Naive B cell (primary cell): ENCODE results near the gene STAU1. TPM values are rescaled to one million over a fixed set of nuclear protein-coding genes. Genes with fewer than 3 reads are reported as not detected.
"Not testable (repeated sequence)": the region's sequence is repeated elsewhere in the genome, so short reads cannot be mapped to it uniquely, and the experiment has no call there.

Source experiments
- ATAC-seq, 2 donors: fragments of 150-1000 bp; cut with Tn5 transposase; 2 replicates each; pipeline ENCODE4 v1.10.0; 2021; ENCODE audit warnings: low read depth in 2 of 2, mild to moderate bottlenecking in 2 of 2, moderate library complexity in 2 of 2
- DNase-seq: peaks from one replicate; pipeline ENCODE4 v3.0.0; 2022
- H3K27ac Mint-ChIP-seq, 6 donors: one replicate each; pipeline ENCODE4 v1.8.0; 2020 to 2022; ENCODE audit warnings: mild to moderate bottlenecking in 6 of 6, mixed read lengths in 6 of 6, moderate library complexity in 5 of 6, inconsistent platforms in 2 of 6
- H3K27me3 Mint-ChIP-seq, 3 donors: one replicate each; pipeline ENCODE4 v1.8.0; 2021 to 2022; ENCODE audit warnings: mixed read lengths in 3 of 3, mild to moderate bottlenecking in 1 of 3
- H3K36me3 Mint-ChIP-seq, 2 donors: one replicate each; pipeline ENCODE4 v1.8.0; 2020 to 2022; ENCODE audit warnings: mixed read lengths in 2 of 2, inconsistent platforms in 1 of 2, mild to moderate bottlenecking in 1 of 2
- H3K4me1 Mint-ChIP-seq, 3 donors: one replicate each; pipeline ENCODE4 v1.8.0; 2020 to 2022; ENCODE audit warnings: mixed read lengths in 3 of 3, inconsistent platforms in 1 of 3, mild to moderate bottlenecking in 1 of 3, moderate library complexity in 1 of 3
- H3K4me3 Mint-ChIP-seq, 8 donors: one replicate each; pipeline ENCODE4 v1.8.0; 2020 to 2022; ENCODE audit warnings: mild to moderate bottlenecking in 8 of 8, mixed read lengths in 8 of 8, moderate library complexity in 8 of 8, inconsistent platforms in 2 of 8
- H3K9me3 Mint-ChIP-seq, 7 donors: one replicate each; pipeline ENCODE4 v1.8.0; 2020 to 2022; ENCODE audit warnings: mixed read lengths in 7 of 7, mild to moderate bottlenecking in 5 of 7, inconsistent platforms in 2 of 7, moderate library complexity in 1 of 7
- polyA plus RNA-seq, 6 donors: library from polyadenylated mRNA; unstranded; fragments of 300-500 nt; fragmentation: Illumina TruSeq; gene quantifications; one replicate each; pipeline ENCODE4 v1.2.3, GENCODE V29; 2021; ENCODE audit warnings: low read depth in 6 of 6

Gene STAU1
- polyA plus RNA-seq, 6 donors from 2014 or later: 26.1 to 42.9 (median 31.3) TPM

DNA sequence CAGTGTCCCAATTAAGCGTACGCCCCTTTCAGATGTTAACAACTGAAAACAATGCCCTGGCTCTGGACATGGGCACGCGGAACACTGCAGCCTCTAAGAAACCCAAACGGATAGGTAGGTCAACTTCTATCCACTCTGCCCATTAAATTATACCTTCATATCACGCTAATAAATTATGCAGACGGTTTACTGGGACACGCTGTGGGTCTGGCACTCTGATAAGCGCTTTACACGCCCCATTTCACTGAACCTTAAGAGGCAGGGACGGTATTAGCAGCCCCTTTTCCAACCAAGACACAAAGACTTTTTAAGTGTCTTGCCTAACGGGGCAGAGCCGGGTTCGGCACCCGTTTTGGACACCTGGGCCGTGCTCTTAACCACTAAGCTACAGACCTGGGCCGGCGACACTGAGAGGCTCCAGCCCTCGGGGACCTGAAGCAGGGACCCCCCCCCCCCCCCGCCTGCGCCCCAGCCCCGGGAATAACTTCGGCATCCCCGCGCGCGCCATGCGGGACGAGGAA, 744 bp downstream of the STAU1 start:
- ATAC-seq (peak in 1 of 2 donors; percentile 4), DNase-seq (peak; percentile 23)
- peaks cover 0 to 6% (median 0%) of the 10 kb centered on the region in 3 donors for H3K27me3 Mint-ChIP-seq
- H3K36me3 Mint-ChIP-seq: no peaks in the 10 kb centered on the region
- peak overlapping the region; percentile 77 to 98 (median 92) for H3K4me3 Mint-ChIP-seq
- H3K4me1 Mint-ChIP-seq: peaks cover 26 to 37% (median 35%) of the 10 kb centered on the region in 3 donors
- peak overlapping the region in 5 of 6 donors; percentile 76 to 96 (median 90) for H3K27ac Mint-ChIP-seq
- no peaks in the 10 kb centered on the region for H3K9me3 Mint-ChIP-seq

DNA sequence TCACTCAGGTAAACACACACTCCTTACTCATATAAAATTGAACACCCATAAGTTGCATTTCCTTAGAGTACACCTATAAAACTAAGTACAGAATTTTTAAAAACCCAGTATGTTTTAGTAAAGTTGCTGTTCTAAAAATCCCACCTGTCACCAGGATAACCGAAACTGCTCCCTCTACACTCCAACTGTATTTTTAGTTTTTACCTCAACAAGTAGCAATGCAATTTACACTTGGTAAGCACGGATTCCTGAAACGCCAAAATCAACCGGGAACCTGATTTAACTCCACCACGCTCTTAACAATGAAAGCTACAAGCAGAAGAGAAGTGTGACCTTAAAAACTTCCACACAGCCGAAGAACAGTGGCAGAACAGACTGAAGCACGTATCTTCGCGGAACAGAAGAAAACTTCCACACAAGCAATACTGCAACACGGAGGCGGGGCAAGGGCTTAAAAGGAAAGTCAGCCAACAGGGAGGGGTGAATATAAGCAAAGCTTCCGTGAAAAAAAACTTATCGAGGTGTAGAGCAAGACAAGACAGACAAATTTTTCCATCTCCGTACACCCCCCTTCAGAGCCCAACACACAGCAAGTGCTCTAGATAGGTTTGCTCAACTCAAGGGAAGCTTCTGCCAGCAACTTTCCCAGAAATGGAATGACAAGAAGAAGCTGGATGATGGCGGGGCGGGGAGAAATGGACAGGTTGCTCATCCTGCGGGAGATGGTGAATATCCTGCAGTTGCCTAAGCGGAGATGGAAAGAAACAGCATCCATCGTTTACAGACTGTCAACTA, 1.4 kb downstream of the STAU1 start:
- Mint-ChIP-seq H3K4me1 (peaks cover 26 to 41% (median 40%) of the 10 kb centered on the region in 3 donors), H3K36me3 (no peaks in the 10 kb centered on the region), H3K27me3 (peaks cover 0 to 6% (median 0%) of the 10 kb centered on the region in 3 donors)

GRCh38 chr20:49185071-49185761, 2.9 kb downstream of the STAU1 start:
- Mint-ChIP-seq H3K9me3 (no peaks in the 10 kb centered on the region), H3K27me3 (peaks cover 0 to 6% (median 0%) of the 10 kb centered on the region in 3 donors), H3K4me3 (peak overlapping the region in 4 of 8 donors; percentile 5 to 64 (median 23)), H3K27ac (peak overlapping the region in 3 of 6 donors; percentile 3 to 55 (median 19)), H3K4me1 (peaks cover 35 to 56% (median 52%) of the 10 kb centered on the region in 3 donors), H3K36me3 (no peaks in the 10 kb centered on the region)
- DNase-seq (no peak), ATAC-seq (no peak)

More for the DNA sequence above, 1.4 kb downstream of the STAU1 start:
- Mint-ChIP-seq H3K4me3 (peak overlapping the region; percentile 77 to 98 (median 92)), H3K9me3 (no peaks in the 10 kb centered on the region), H3K27ac (peak overlapping the region; percentile 25 to 96 (median 90))
- peak; percentile 33 for DNase-seq
- no peak for ATAC-seq

GRCh38 chr20:49184691-49185070, 3.5 kb downstream of the STAU1 start:
- ATAC-seq (no peak), DNase-seq (no peak)
- Mint-ChIP-seq H3K9me3 (no peaks in the 10 kb centered on the region), H3K27me3 (peaks cover 0 to 3% (median 0%) of the 10 kb centered on the region in 3 donors), H3K27ac (peak overlapping the region in 1 of 6 donors; percentile 55), H3K4me3 (peak overlapping the region in 2 of 8 donors; percentile 5 to 64), H3K4me1 (peaks cover 41 to 61% (median 58%) of the 10 kb centered on the region in 3 donors), H3K36me3 (no peaks in the 10 kb centered on the region)

- not testable (repeated sequence) for ATAC-seq, H3K36me3 Mint-ChIP-seq, H3K27ac Mint-ChIP-seq, DNase-seq, H3K9me3 Mint-ChIP-seq, H3K27me3 Mint-ChIP-seq
- H3K4me1 Mint-ChIP-seq: peaks cover 45 to 67% (median 63%) of the 10 kb centered on the region in 3 donors
- H3K4me3 Mint-ChIP-seq: peak overlapping the region in 3 of 8 donors; percentile 47 to 64 (median 52)
These were observed 4.0 kb downstream of the STAU1 start for GRCh38 chr20:49184084-49184501.

- H3K4me3 Mint-ChIP-seq: peak overlapping the region in 1 of 8 donors; percentile 66
- H3K27ac Mint-ChIP-seq: no peak overlapping the region
- no peaks in the 10 kb centered on the region for H3K27me3 Mint-ChIP-seq
- DNase-seq (no peak), ATAC-seq (no peak)
- no peaks in the 10 kb centered on the region for H3K36me3 Mint-ChIP-seq
- H3K9me3 Mint-ChIP-seq: no peaks in the 10 kb centered on the region
- H3K4me1 Mint-ChIP-seq: peaks cover 42 to 68% (median 59%) of the 10 kb centered on the region in 3 donors
These were observed 4.7 kb downstream of the STAU1 start for GRCh38 chr20:49183444-49183843.

- no peak for ATAC-seq
These were observed 6.8 kb downstream of the STAU1 start for GRCh38 chr20:49181265-49181877.

GRCh38 chr20:49179368-49180277, 8.5 kb downstream of the STAU1 start:
- Mint-ChIP-seq H3K9me3 (no peaks in the 10 kb centered on the region), H3K27ac (peak overlapping the region in 4 of 6 donors; percentile 6 to 67 (median 36)), H3K4me3 (no peak overlapping the region), H3K4me1 (peaks cover 29 to 63% (median 36%) of the 10 kb centered on the region in 3 donors), H3K27me3 (no peaks in the 10 kb centered on the region), H3K36me3 (no peaks in the 10 kb centered on the region)
- no peak for DNase-seq
- peak; percentile 32 to 46 for ATAC-seq

More at GRCh38 chr20:49181265-49181877, 6.8 kb downstream of the STAU1 start:
- no peak for DNase-seq
- Mint-ChIP-seq H3K4me3 (no peak overlapping the region), H3K9me3 (no peaks in the 10 kb centered on the region), H3K27me3 (no peaks in the 10 kb centered on the region), H3K36me3 (no peaks in the 10 kb centered on the region), H3K27ac (peak overlapping the region in 4 of 6 donors; percentile 43 to 80 (median 54)), H3K4me1 (peaks cover 30 to 67% (median 46%) of the 10 kb centered on the region in 3 donors)

DNA sequence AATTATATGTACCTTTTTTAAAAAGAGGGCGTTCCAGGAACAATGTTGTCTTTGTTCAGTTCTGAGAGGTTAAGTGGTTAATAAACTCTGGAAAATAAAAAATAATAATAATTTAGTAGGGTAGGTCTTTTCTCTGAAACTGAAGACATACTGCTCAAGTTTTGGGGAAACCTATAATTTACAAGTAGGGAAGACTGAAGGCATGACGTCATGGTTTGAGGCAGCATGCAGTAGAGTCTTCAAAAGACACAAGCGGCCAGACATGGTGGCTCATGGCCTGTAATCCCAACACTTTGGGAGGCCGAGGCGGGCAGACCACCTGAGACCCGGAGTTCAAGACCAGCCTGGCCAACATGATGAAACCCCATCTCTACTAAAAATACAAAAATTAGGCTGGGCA, 14.0 kb downstream of the STAU1 start:
- DNase-seq: no peak
- Mint-ChIP-seq H3K27ac (peak overlapping the region in 1 of 6 donors; percentile 70), H3K27me3 (no peaks in the 10 kb centered on the region), H3K4me3 (no peak overlapping the region), H3K36me3 (peaks cover 0 to 10% of the 10 kb centered on the region in 2 donors), H3K4me1 (peaks cover 4 to 25% (median 5%) of the 10 kb centered on the region in 3 donors), H3K9me3 (no peaks in the 10 kb centered on the region)
- ATAC-seq: no peak

GRCh38 chr20:49172413-49172812, 15.7 kb downstream of the STAU1 start:
- Mint-ChIP-seq H3K4me1 (peaks cover 8 to 22% (median 9%) of the 10 kb centered on the region in 3 donors), H3K9me3 (no peaks in the 10 kb centered on the region), H3K27me3 (no peaks in the 10 kb centered on the region), H3K27ac (peak overlapping the region in 2 of 6 donors; percentile 23 to 38), H3K36me3 (peaks cover 0 to 10% of the 10 kb centered on the region in 2 donors), H3K4me3 (no peak overlapping the region)
- no peak for DNase-seq
- ATAC-seq: no peak

GRCh38 chr20:49171909-49172308, 16.2 kb downstream of the STAU1 start:
- no peak overlapping the region for H3K4me3 Mint-ChIP-seq
- H3K9me3 Mint-ChIP-seq: no peaks in the 10 kb centered on the region
- ATAC-seq (no peak), DNase-seq (no peak)
- H3K4me1 Mint-ChIP-seq: peaks cover 11 to 26% (median 12%) of the 10 kb centered on the region in 3 donors
- no peaks in the 10 kb centered on the region for H3K27me3 Mint-ChIP-seq
- peak overlapping the region in 2 of 6 donors; percentile 23 to 38 for H3K27ac Mint-ChIP-seq
- peaks cover 0 to 10% of the 10 kb centered on the region in 2 donors for H3K36me3 Mint-ChIP-seq

DNA sequence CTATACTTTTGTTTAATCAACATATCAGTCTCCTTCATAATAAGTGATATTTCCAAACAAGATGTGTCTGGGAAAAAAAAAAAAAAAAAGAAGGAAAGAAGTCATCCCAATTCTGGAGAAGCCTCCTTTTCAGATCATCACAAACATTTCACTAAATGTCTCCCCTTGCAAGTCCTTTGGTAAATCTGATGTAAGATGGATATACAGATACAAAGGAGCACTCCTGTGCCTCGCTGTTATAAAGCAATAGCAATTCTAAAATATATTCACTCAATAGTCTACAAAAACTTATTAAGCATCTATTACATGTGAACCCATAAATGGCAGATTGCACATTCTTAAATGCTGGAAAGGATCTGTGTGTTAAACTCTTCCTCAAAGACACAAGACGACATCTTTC, 17.4 kb downstream of the STAU1 start:
- Mint-ChIP-seq H3K27me3 (no peaks in the 10 kb centered on the region), H3K4me3 (no peak overlapping the region), H3K4me1 (peaks cover 23 to 33% (median 24%) of the 10 kb centered on the region in 3 donors), H3K9me3 (no peaks in the 10 kb centered on the region), H3K27ac (peak overlapping the region in 1 of 6 donors; percentile 51), H3K36me3 (peaks cover 0 to 10% of the 10 kb centered on the region in 2 donors)
- ATAC-seq: no peak
- DNase-seq: no peak
